Colon (tissue), 2 donors: ENCODE measurements around the gene PROB1.
"Not testable (repeated sequence)": the region's sequence is repeated elsewhere in the genome, so short reads cannot be mapped to it uniquely, and the experiment has no call there.

Experiments used
- FAIRE-seq: peaks from 2 replicates; lab custom pipeline; 2012; peaks lifted over from hg19 to GRCh38; lab: Jason Lieb, UNC
- donor health status: control.
- donor health status: control.

The PROB1 gene

GRCh38 chr5:139394654-139395566 is at the start of gene PROB1:
TSS of gene PROB1 (minus strand) at chr5:139395104. CDS start at chr5:139395081, 23 bp downstream.
- no peak for FAIRE-seq

GRCh38 chr5:139443831-139444453 is 49.0 kb upstream of the PROB1 start:
- FAIRE-seq: no peak

- not testable (repeated sequence) for FAIRE-seq
Observed at GRCh38 chr5:139440416-139440815, 45.5 kb upstream of the PROB1 start.

- FAIRE-seq: no peak
Observed at GRCh38 chr5:139439013-139439903, 44.4 kb upstream of the PROB1 start, which contains the start of gene DNAJC18. TSS of gene DNAJC18 (minus strand) at chr5:139439525. CDS start at chr5:139439445, 80 bp downstream.

- no peak for FAIRE-seq
Observed at GRCh38 chr5:139438707-139439012, 43.8 kb upstream of the PROB1 start.

- no peak for FAIRE-seq
Observed at GRCh38 chr5:139435676-139436075, 40.8 kb upstream of the PROB1 start.

GRCh38 chr5:139431706-139432105 is 36.8 kb upstream of the PROB1 start:
- no peak for FAIRE-seq

- no peak for FAIRE-seq
Observed at GRCh38 chr5:139430015-139430414, 35.1 kb upstream of the PROB1 start.

GRCh38 chr5:139426203-139426885 is 31.4 kb upstream of the PROB1 start:
- no peak for FAIRE-seq

- FAIRE-seq: no peak
Observed at GRCh38 chr5:139425497-139425896, 30.6 kb upstream of the PROB1 start.

GRCh38 chr5:139422307-139422893 is 27.5 kb upstream of the PROB1 start:
- peak; percentile 21 for FAIRE-seq

GRCh38 chr5:139419226-139420192 is 24.6 kb upstream of the PROB1 start:
- no peak for FAIRE-seq

GRCh38 chr5:139418793-139419192 is 23.9 kb upstream of the PROB1 start:
- FAIRE-seq: no peak

- no peak for FAIRE-seq
Observed at GRCh38 chr5:139417214-139417613, 22.3 kb upstream of the PROB1 start.

- FAIRE-seq: no peak
Observed at GRCh38 chr5:139416651-139417050, 21.7 kb upstream of the PROB1 start.

- no peak for FAIRE-seq
Observed at GRCh38 chr5:139415869-139416268, 21.0 kb upstream of the PROB1 start.

- FAIRE-seq: no peak
Observed at GRCh38 chr5:139415221-139415861, 20.4 kb upstream of the PROB1 start.

GRCh38 chr5:139414581-139415130 is 19.8 kb upstream of the PROB1 start:
- no peak for FAIRE-seq

- FAIRE-seq: no peak
Observed at GRCh38 chr5:139413963-139414362, 19.1 kb upstream of the PROB1 start.
